HG02973 (cell line): ENCODE measurements around the gene TRIM15.
"Not testable (repeated sequence)": the region's sequence is repeated elsewhere in the genome, so short reads cannot be mapped to it uniquely, and the experiment has no call there.

Source experiments
- ATAC-seq: cut with Tn5 transposase; IDR thresholded peaks from one replicate; pipeline ENCODE4 v1.9.1; 2021; ENCODE audit warnings: moderate library complexity; ENCODE audit not compliant: unreplicated experiment

TRIM15 gene

DNA sequence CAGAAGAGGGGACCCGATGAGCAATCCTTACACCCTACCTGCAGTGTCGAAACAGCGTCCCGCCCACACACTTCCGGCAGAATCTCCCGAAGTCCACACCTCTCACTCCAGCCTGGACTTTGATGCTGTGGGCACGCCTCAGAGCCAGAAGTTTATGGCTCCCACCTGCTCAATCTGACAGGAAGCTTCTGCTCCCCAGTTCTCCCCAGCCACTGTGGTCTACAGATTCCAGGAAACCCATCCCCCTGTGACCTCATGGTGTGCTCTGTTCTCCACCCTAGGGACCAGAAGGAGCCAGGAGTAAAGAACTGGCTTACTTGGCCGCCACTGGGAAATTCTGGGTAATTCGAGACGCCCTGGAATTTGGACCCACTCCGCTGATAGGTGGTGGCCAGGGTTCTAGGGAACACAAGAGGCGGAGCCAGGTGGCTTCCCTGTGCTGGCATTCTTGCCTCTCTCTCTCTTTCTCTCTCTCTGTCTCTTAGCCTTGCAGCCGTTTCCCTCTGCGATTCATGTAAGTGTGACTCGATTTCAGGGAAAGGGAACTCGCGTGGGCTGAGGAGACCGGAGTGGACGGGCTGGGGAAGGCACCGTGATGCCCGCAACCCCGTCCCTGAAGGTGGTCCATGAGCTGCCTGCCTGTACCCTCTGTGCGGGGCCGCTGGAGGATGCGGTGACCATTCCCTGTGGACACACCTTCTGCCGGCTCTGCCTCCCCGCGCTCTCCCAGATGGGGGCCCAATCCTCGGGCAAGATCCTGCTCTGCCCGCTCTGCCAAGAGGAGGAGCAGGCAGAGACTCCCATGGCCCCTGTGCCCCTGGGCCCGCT is at the start of gene TRIM15:
TSS of gene TRIM15 (plus strand) at position 457 of the 828 bp plus-strand sequence. CDS start at position 596, 139 bp downstream.
- ATAC-seq, result no peak

DNA sequence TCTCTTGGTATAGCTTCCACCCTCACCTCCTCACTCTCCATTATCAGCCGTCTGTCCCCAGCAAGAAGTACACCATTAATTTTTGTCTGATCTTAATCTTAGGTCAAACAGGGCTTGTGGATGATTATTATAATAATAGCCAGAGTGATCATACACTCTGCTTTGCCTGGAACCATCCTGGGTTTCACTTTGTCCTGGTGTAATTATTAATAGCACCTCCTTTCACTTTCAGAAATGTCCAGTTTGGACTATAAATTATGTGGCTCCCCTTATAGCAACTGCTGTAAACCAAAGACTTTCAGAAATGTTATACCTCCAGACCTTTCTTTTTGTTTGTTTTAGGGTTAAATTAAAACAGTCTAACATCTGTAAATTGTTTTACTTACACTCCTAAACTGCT is 49.5 kb upstream of the TRIM15 start:
- no peak for ATAC-seq

DNA sequence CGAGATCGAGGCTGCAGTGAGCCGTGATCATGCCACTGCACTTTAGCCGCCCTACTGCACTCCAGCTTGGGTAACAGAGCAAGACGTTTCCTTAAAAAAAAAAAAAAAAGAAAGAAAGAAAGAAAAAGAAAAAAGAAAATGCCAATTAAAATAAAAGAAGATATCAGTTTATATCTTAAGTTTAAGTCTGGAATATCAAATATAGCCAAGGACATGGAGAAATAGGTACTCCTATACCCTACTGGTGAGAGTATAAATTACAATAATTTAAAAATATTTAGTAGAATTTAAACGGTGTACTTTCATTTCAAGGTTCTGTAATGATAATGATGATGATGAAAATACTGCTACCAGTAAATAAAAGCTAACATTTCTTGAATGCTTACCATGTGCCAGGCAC is 46.6 kb upstream of the TRIM15 start:
- no peak for ATAC-seq

DNA sequence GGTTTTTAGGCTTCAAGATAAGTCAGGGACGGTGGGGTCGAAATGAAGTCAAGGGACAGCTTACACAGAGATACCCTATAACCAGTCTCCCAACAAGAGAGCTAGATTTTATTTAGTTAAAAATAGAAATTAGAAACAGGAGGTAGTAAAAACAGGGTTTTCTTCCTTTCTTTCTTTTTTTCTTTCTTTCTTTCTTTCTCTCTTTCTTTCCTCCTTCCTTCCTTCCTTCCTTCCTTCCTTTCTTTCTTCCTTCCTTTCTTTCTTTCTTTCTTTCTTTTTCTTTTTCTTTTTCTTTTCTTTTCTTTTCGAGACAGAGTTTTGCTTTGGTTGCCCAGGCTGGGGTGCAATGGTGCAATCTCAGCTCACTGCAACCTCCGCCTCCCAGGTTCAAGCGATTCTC is 44.7 kb upstream of the TRIM15 start:
- ATAC-seq, result not testable (repeated sequence)

DNA sequence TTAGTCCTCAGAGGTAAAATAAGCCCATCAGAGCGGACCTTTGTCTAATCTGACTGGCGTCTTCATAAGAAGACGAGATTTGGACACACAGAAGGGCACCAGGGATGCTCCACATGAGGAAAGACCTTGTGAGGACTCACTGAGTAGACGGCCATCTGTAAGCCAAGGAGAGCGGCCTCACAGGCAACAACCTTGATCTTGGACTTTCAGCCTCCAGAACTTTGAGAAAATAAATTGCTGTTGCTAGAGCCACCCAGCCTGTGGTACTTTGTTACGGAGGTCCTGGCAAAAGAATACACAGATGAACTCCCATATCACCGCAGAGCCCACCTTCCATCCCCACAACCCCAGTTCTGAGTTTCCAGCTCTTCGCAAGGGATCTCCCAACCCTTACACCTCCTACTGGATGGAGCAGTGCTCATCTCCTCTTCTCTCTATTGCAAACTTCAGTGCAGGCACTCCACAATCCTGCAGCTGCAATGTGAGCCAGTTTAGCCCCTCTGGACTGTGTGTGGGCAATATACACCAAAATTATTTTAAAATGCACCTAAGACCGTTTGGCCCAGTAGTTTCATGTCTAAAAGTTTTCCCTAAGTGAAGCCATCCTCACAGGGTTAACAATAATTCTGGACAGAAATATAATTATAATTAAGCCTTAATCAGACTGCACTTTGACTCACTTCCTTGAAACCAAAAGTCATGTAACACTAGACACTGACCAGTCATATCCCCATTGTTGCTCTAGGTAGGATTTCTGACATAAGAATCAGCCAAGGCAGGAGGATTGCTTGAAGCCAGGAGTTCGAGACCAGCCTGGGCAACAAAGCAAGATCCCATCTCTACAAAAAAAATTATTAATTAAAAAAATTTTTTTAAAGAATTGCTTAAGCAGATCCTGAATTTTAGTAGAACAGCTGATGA is 41.6 kb upstream of the TRIM15 start:
- ATAC-seq, result no peak

DNA sequence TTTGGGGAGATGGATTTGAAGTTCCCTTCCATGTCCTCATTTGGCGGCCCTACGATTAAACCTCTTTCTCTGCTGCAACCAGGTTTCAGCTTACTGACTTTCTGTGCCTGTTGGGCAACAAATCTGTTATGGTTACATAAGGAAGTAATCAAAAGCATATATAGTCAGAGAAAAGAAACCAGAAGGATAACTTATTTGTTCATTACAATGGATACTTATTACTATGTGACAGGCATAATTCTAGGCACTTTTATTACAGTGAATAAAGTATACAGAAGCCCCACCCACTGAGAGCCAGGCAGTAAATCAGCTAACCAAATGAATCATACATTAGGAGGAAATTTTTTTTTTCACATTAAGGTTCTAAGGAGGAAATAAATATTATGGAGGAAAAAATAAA is 40.8 kb upstream of the TRIM15 start:
- ATAC-seq, result no peak

DNA sequence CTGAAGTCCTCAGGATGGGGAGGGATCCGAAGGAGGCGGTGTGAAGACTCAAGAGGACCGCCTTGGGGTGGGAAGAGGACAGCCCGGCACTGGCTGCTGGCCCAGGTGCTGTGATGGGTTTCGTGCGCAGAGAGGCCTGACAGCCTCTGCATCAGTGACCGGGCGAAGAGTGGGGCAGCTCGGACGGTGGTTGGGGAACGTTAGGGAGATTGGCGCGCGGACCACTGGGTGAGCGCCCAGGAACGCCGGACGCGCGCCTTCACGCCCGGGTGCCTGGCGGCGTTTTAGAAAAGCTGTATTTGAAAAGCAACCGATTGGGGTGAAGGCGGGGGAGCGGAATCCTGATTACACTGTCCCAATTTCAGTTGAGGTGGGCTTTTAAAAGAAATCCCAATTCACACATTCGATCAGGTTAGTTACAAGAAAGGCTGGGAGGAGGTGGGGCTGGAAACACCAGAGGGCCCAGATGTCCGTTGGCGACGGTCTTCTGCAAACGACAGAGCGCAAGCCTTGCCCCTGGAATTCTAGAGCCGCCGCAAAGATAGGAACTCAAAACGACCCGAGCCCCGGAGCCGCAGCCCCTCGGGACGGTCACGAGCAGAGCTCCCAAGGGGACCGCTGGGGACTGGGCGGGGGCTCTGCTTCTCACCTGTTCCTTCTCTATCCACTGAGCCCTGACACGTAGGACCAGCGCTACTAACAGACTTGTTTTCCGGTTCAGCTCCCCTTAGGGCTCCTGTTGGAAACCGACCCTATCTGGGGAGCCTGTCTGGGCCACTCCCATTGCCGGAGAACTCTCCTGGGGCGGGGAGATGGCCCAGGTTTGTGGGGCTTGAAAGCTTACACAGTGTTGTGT is 35.9 kb upstream of the TRIM15 start:
- ATAC-seq, result no peak

DNA sequence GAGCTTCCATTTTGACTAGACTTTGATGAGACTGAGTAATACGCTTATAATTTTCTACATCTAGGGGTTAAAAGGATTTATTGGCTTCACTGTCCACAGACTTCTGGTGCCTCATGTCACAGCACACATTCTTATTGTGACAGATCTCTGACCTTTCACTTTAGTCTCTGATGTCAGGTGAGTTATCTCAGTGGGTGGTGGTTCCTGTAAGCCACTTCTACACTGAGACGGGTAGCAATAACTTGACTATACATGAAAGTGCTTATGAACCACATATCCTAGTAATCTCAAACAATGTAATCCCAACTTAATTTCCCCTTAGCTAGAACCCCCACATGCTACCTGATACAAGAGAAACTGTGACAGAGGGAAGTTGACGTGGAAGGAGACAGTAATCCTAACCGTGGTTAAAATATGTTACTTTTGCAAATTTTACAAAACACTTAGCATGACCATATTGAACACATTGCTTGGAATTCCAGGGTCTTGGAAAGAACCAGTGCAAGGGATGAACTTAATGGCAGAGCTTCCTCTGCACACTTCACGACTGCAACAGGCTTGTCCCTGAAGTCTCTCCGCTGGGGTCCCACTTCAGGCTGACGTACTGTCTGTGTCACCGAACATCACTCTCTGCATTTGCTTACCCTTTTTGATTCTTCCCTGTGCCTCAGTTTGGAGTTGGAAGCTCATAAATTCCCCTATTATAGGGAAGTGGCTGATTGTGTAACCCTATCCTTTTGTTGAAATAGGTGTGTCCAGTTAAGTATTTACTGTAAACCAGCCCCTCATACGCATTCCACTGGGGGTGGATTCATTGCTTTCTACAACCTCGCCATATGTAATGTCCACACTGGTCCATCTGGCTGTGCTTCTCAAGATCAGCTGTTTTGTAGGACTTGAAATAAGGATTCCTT is 33.8 kb upstream of the TRIM15 start:
- ATAC-seq, result no peak

DNA sequence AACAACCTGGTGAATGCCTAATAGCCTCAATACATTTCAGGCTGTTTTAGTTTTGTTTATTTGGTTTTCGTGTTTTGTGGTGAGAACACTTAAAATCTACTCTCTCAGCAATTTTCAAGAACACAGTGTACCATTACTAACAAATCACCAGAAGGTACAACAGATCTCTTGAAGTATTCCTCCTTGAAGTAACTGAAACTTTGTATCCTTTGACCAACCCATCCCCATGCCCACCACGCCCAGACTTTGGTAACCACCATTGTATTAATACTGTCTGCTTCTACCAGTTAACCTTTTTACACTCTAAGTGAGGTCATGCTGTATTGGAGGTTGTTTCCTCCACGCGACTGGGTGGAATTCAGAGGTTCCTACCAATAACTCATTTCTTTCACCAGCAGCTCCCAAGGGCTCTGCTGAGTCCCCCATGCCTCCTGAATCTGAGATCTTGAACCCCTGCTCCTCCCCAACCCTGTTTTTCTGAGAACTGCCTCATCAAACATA is 33.1 kb upstream of the TRIM15 start:
- no peak for ATAC-seq

DNA sequence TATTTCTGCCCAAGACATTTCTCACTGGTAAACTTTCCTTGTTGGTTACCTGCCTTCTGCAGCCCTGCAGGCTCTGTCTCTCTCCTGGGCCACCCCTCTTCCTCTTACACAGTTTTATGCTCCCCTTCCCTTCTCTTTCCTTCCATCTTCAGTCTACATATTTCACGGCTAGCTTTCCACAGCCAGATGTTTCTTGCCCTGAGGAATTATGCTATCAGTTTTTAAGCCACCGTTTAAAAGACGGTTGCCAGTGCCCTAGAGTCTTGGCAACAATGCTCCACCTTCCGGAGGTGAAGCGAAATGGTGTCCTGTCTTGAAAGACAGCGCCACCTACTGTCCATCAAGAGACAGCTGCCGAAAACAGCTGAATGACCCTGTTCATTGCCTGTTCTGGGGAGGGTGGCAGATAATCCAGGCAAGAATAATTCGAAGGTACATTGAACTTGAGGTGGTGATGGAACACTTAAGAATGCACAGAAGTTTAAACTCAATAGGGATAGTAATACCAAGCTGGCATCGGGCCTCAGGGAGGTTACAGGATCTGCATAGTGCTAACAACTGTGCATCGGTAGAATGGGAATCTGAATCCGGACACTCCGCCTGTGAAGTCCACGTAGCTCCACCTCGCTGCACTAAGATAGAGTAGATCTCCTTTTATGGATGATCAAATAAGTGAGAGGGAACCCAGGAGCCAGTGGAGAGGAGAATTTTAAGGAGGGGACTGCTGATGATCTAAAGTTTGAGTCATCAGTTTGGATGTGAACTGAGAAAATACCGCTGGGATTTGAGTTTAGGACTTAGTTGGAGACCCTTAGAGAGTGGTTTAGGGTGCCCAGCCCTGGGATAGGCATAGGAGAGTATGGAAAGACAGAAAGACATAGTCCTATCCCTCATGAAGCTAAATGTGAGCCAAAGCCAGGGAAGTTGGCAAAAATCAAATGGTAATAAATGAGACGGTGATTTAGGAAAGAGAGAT is 32.2 kb upstream of the TRIM15 start:
- ATAC-seq, result no peak

DNA sequence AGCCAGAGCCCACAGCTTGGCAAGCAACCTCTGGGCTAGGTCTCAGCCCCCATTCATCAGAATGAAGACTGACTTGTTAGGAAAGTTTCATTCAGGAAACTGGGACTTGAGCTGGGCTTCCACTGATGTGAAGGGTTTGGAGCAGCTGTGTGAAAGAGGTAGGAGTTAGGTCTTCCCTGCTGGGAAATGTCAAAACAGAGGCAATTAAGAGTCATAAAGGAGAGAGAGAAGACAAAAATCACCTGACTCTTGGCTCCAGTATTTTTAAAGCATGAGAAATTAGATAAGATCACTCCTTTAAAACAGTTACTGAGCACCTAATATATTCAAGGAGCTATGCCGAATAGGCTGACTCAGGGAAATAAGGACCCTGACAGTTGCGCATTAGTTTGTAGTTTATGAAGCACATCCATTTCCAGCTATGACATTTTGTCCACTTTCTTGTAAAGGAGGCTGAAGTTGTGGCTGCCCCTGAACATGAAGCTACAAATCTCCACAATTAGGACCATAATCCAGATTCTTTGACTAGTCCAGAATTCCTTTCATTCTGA is 31.3 kb upstream of the TRIM15 start:
- no peak for ATAC-seq

DNA sequence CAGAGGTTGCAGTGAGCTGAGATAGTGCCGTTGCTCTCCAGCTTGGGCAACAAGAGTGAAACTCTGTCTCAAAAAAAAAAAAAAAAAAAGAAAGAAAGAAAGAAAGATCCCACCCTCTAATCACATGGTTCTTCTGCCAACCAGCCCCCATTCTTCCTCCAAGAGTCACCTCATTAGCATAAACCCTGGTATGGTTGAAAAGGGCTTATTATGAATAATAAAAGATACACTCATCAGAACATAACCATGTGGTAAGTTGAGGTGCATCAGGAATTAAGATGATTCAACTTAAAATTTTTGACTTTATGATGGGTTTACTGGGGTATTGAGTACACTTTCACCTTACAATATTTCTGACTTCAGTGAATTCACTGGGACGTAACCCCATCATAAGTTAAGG is 28.2 kb upstream of the TRIM15 start:
- no peak for ATAC-seq

DNA sequence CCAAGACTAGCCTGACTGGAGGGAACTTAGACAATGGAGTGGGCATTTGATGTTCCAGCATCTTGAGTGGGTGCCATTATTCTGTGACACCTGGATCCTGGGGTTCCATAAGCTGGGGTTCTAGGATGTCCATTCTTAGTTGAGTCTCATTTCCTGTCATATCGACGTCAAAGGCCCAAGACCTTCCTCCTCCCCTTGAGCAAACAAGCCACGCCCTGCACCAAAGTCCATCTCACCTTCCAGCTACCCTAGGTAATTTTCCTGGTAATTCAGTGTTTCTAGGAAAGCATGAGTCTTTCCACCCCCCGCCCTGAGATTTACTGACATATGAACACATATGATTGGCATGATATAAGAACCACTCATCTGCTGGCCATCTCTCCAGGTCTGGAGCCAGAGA is 27.6 kb upstream of the TRIM15 start, which contains the start of gene TRIM40:
TSS of gene TRIM40 (plus strand) at position 384 of the 400 bp plus-strand sequence. CDS start 897 bp downstream, outside the sequence.
- no peak for ATAC-seq

DNA sequence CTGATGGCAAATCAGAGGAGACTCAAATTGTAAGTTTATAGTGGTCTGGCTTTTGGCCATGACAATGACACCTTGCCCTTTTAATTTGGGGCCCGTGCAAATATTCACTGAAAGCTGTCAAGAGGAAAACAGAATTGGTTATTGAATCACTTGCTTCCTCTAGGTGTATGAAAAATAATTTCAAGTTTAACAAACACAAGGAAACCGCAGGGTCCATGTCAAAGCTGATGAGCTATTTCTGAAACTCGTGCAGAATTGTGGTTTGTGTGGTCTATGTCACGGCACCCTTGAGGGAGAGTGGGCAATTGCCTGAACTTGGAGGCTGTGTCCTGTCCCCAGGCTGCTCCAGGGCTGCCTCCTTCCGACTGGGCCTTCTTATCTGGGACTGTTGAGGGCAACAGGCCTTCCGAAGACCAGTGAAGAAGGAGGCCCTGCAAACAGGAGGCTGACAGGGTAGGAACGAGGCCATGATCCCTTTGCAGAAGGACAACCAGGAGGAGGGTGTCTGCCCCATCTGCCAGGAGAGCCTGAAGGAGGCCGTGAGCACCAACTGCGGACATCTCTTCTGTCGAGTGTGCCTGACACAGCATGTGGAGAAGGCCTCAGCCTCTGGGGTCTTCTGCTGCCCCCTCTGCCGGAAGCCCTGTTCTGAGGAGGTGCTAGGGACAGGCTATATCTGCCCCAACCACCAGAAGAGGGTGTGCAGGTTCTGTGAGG is 26.6 kb upstream of the TRIM15 start:
- ATAC-seq, result no peak

DNA sequence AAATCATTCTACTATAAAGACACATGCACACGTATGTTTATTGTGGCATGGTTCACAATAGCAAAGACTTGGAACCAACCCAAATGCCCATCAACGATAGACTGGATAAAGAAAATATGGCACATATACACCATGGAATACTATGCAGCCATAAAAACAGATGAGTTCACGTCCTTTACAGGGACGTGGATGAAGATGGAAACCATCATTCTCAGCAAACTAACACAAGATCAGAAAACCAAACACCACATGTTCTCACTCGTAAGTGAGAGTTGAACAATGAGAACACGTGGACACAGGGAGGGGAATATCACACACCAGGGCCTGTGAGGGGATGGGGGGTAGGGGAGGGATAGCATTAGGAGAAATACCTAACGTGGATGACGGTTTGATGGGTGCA is 23.1 kb upstream of the TRIM15 start:
- ATAC-seq, result not testable (repeated sequence)

DNA sequence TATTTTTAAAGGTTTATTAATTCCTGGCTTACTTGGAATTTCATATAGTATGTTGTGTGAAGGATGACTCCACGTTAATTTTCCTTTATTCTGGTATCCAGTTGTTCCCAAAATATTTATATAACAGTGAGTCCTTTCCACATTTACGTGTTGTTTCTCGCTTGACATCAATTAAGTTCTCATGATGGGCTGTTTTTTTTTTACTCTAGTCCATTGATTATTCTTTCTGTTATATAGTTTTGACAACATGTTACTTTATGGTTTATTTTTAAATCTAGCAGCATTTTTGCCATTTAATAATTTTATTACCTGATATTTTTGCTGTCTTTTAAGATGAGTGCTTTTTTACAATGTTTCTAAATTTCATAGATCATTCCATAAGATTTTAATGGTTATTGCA is 20.7 kb upstream of the TRIM15 start:
- ATAC-seq, result no peak

DNA sequence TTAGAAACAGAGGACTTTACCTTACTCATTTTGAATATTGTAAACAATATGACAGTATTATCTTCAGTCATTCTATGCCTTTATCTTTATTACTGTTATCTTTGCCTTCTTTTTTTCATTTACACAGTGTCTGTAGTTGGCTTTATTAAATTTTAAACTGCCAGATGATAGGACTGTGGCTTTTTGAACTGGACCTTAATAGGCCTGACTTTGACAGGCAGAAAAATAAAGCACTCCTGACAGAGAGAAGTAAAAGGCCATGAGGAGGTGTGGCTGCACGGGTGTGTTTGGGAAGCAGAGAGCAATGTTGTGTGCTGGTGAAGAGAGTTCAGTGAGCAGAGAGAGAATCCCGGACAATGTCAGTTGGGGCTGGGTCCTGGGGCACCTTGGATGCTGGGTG is 19.6 kb upstream of the TRIM15 start:
- no peak for ATAC-seq

DNA sequence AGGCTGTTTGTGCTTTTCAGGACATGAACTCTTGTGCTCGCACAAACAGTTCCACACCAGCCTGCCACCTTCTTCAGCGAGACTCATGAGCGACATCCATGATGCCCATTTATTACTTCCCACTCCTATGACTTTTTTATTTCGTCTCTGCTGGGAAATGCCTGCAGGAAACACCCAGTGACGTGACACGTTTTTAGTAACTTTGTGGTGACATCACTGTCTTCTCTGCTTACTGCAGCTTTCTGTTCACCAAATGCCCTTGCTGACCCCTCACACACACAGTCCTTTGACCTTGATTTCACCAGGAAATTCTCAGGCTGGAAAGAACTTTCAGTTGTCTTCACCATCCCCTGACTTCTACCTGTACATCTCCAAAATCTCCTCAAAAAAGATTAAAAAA is 18.5 kb upstream of the TRIM15 start:
- ATAC-seq, result no peak
